ENCODE measurements around the gene RASD1.
"Not testable (repeated sequence)": the region's sequence is repeated elsewhere in the genome, so short reads cannot be mapped to it uniquely, and the experiment has no call there.

RASD1 gene

DNA sequence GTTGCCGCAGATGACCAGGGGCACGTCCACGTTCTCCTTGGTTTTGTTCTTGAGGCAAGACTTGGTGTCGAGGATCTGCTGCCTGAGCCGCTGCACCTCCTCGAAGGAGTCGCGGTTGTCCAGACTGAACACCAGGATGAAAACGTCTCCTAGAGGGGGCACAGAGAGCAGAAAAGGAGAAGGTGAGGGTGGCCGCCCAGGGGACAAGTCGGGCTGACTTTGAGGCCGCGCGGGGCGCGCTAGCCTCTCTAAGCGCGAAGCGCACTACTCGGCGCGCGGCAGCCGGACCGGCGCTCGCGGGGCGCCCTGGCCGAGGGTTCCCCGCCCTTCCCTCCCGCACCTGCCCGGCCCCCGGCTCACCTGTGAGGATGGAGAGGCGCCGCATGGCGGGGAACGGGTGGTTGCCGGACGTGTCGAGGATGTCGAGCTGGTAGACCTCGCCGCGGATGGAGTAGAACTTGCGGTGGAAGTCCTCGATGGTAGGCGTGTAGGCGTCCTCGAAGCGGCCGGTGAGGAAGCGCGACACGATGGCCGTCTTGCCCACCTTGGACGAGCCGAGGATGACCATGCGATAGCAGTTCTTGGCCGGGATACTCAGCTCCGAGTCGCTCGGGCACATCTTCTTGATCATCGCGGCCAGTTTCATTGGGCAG, 533 bp downstream of the RASD1 start:
- DNase-seq = no peak

GRCh38 chr17:17494870-17495535, 1.2 kb downstream of the RASD1 start:
- DNase-seq = no peak

DNA sequence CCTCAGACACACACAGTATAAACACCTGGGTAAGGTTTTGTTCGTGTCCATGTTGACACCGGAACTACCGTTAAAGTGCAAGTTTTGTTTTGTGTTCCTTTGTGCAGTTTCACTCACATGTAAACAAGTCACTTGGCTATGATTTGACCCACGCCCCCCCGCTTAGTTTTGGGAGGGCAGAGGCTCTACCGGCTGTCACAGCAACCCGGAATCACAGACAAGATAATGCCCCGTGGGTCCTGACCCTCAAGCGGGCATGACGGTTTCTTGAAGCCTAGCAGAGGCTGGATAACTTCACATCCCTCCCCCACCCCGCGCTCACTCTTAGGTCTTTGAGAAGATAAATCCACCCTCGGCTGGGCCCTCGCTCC, 1.7 kb downstream of the RASD1 start:
- no peak for DNase-seq

DNA sequence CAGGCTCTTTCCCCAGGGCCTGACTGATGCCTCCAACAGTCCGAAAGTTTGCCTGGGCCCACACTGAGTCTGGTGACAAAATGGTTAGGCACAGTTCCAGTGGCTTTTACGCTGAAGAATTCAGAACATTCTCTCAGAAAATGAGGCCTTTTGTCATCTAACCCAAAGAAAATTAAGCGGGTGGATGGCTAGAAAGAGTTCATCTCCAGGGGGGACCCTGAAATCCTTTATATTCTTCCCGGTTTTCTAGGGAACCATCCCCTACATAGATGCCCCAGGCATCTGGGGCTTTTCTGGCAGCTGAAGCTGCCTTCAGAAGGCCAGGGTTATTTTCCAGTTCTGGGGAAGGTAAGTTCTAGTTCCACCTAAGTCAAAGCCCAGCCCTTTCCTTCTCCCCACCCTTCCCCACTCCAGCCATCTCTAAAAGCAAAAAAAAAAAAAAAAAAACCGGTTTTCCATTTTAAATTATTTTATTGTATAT, 2.2 kb downstream of the RASD1 start:
- no peak for DNase-seq

GRCh38 chr17:17493249-17493985, 2.8 kb downstream of the RASD1 start:
- DNase-seq = no peak

- DNase-seq = no peak
Observed at GRCh38 chr17:17492571-17492970, 3.6 kb downstream of the RASD1 start.

DNA sequence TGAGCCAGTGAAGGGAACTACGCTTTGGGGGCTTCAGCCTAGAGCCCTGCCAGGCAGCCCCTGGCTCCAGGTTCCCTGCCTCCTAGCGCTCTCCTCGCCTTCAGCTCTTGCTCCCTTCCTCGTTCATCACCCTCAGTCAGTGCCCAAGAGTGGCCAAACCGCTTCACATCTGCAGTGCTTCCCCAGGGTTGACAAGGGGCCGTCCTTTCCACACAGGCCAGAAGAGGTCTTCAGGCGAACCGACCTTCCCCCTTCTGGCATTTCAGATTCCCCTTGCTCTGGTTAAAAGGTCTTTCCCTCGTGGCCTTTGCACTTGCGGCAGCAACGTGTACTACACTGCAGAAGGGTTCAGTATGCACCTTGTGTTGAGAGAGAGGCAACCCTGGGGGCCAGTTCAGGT, 4.1 kb downstream of the RASD1 start:
- DNase-seq = no peak

- DNase-seq = peak; percentile 43
Observed at GRCh38 chr17:17491546-17491988, 4.6 kb downstream of the RASD1 start.

- DNase-seq = no peak
Observed at GRCh38 chr17:17491031-17491471, 5.1 kb downstream of the RASD1 start.

GRCh38 chr17:17487998-17488397, 8.2 kb downstream of the RASD1 start:
- DNase-seq = no peak

DNA sequence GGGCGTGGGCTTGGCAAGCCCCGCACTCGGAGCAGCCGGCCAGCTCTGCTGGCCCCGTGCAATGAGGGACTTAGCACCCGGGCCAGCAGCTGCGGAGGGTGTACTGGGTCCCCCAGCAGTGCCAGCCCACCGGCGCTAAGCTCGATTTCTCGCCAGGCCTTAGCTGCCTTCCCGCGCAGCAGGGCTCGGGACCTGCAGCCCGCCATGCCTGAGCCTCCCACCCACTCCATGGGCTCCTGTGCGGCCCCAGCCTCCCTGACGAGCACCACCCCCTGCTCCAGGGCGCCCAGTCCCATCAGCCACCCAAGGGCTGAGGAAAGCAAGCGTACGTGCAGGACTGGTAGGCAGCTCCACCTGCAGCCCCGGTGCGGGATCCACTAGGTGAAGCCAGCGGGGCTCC, 9.8 kb downstream of the RASD1 start:
- DNase-seq = not testable (repeated sequence)

DNA sequence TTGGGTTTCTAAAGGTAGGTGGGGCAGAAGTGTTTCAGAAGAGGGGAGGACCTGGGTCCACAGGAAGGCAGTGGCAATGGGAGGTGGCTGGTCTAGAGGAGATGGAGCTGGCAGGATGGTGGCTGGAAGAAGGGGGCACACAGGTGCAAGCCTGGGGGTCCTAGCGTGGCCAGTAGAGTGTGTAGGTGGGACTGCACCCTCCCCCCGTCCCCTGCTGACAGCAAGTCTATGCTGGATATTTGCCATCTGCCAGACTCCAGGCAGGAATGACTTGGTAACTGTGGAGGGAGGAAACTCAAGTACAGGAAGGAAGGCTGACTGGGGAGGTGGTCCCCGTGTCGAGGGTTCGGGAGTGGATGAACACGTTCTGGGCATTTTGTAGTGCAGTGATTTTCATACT, 10.8 kb downstream of the RASD1 start:
- DNase-seq = no peak

DNA sequence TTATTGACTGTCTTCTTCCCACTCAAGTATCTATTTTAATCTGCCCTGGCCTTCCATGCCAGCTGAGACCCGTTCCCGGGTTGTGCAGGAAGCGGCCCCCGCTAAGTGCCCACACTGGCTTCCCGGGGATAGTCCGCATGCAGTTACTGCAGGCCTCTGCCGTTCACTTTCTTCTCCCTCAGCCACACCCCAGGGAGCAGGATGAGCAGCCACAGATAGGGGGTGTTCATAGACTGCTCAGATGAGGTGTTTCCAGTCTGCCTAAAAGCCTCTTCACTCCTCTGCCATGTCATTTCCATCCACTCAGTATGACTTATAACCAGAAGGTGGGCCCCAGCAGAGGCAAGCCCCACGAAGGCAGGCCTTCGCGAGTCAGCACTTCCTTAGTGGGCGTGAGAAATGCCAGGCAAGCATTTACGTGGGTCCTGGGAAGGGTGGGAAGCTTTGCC, 11.7 kb downstream of the RASD1 start:
- no peak for DNase-seq

- DNase-seq = no peak
Observed at GRCh38 chr17:17481860-17482259, 14.3 kb downstream of the RASD1 start.

- DNase-seq = no peak
Observed at GRCh38 chr17:17480593-17481148, 15.5 kb downstream of the RASD1 start.

DNA sequence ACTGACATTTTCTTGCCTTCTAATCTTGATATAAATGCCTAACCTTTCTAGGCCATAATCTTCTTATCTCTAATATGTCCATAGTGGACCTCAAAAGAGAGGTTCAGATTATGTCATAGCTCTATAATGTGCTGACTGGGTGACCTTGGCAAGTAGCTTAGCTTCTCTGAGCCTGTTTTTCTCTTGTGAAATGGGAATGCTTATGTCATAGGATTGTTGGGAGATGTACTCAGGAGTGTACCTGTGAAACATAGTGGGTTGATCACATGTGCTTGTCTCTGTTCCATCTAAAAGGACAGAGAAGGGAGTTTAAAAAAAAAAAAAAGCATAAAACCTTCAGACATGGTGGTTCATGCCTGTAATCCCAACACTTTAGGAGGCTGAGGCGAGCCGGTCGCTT, 17.0 kb downstream of the RASD1 start:
- DNase-seq = no peak

DNA sequence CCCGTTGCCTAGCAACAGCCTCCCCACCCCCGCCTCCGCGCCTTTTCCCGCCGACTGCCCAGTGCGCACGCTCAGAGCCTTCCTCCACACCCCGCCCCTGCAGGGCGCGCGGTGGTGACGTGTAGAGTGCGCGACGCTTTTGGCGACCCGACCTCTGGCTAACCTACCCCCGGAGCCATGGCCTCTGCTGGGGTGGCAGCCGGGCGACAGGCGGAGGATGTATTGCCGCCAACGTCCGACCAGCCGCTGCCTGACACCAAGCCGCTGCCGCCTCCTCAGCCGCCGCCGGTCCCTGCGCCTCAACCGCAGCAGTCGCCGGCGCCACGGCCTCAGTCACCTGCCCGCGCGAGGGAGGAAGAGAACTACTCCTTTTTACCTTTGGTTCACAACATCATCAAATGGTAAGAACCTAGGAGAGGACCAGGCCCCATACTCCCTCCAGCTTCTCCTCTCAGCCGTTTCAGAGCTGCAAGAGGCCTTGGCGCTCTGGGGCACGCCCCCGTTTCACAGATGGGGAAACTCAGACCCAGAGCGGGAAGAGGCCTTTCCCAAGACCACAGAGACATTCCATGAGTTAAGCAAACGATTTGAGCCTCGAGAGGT, 19.2 kb downstream of the RASD1 start, which contains the start of gene MED9:
MED9 (plus strand) TSS at position 136 of the 603 bp plus-strand sequence; CDS start at position 178, 42 bp downstream.
- peak; percentile 62 for DNase-seq

DNA sequence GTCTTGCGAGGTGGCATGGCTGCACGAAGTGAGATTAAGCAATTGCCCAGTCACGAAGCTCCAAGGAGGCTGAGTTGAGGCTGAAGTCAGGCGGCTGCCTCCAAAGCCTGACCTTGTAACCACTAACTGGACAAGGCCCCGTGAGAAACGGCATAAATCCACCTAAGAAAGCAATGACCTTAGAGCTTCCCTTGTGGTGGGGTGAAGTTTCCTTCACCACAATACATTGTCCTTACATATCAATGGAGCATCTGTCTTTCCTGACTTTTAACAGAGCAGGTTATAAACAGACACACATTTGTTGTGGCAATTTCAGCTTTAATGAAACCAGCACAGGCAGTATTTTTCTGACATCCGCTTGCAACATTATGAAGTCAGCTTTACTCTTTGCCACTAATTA, 21.9 kb downstream of the RASD1 start:
- no peak for DNase-seq

- DNase-seq = no peak
Observed at GRCh38 chr17:17472333-17472920, 23.8 kb downstream of the RASD1 start.

DNA sequence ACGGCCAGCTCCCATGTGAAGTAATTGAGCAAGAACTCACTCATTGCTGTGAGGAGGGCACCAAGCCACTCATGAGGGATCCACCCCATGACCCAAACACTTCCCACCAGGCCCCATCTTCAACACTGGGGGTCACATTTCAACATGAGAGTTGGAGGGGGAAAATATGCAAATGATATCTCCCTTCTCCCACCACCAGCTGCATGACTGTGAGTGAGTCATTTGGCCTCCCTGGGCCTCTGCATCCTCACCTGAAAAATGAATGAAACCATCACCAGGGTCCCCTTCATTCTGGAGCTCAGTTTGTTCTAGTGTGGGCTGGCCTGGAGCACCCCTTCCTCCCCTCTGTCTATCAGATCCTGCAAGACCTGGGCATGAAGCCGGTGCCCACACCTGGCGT, 26.2 kb downstream of the RASD1 start:
- DNase-seq = no peak

- DNase-seq = no peak
Observed at GRCh38 chr17:17469358-17469757, 26.8 kb downstream of the RASD1 start.

DNA sequence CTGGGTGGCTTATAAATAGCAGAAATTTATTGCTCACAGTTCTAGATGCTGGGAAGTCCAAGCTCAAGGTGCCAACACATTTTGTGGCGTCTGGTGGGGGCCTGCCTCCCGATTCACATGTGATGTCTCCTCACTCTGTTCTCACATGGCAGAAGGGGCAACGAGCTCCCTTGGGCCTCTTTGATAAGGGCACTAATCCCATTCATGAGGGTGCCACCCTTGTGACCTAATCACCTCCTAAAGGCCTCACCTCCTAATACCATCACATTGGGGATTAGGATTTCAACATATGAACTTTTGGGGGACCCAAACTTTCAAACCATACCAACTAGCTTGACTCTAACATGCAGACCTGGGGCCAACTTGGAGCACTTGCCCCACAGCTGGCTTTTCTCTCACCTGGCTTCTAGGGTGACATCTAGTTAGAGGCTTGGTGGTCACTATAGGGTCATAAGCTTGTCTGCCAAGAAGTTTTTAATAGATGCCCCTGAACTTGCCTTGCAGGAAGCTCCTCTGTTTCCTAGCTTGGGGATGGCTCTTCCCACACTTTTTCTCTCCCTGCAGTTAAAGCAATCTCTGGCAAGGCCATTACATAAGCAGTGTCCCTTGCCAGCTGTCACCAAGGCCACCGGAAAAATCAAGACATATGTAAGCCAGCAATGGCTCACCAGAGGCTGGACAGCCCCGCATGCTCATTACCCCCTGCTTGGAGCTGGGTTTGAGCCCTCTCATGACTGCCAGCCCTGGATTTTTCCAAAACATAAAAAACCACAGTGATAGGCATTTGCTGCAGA, 27.8 kb downstream of the RASD1 start:
- no peak for DNase-seq
